ENCODE data around the gene SLC22A13.

GRCh38 chr3:38276081-38276916, 10.7 kb downstream of the SLC22A13 start:
- TF ChIP-seq CTCF (IDR thresholded peaks at IDR 0.05) (no peak), EP300 (IDR thresholded peaks at IDR 0.05; ENCODE audit: low read depth) (no peak), POLR2A (IDR thresholded peaks at IDR 0.05) (no peak)

Measured in transverse colon (tissue), 3 donors.